Tibial nerve (tissue), 4 donors: Measurements from ENCODE around the gene EGFL7.

Experiments used
- CTCF ChIP-seq, 5 experiments: fragments of 200-600 bp in 3 of 5; fragments of 450-650 bp in 2 of 5; sonication (generic) in 3 of 5; IDR thresholded peaks; one replicate each; pipeline ENCODE4 v1.5.1; 2016 to 2019; ENCODE audit warnings: antibody characterized with exemption in 5 of 5, mild to moderate bottlenecking in 3 of 5, moderate library complexity in 2 of 5
- EP300 ChIP-seq, 2 donors: sonication (generic); formaldehyde crosslinking; IDR thresholded peaks; one replicate each; pipeline ENCODE4 v1.6.1; 2017; ENCODE audit warnings: antibody characterized with exemption in 2 of 2, mild to moderate bottlenecking in 1 of 2
- POLR2A ChIP-seq, 2 donors: fragments of 450-650 bp; IDR thresholded peaks; one replicate each; pipeline ENCODE4 v1.6.1; 2017; ENCODE audit warnings: antibody characterized with exemption in 2 of 2, mild to moderate bottlenecking in 2 of 2, moderate library complexity in 2 of 2

- TF ChIP-seq CTCF (IDR thresholded peaks at IDR 0.05) (no peak), POLR2A (IDR thresholded peaks at IDR 0.05) (no peak), EP300 (IDR thresholded peaks at IDR 0.05) (no peak)
These were observed 8.5 kb downstream of the EGFL7 start for GRCh38 chr9:136671254-136671614.
